Muscle of leg (tissue), 11 donors: Measurements from ENCODE around the gene SLC35F4. TPM values are rescaled to one million over a fixed set of nuclear protein-coding genes. Genes with fewer than 3 reads are reported as not detected.
A peak's percentile ranks its signal among the peaks of the same experiment; 100 is the strongest.

Experiments
- DNase-seq: peaks from one replicate; pipeline ENCODE4 v3.0.0; 2013
- H3K27ac ChIP-seq: one replicate; pipeline ENCODE4 v1.5.1; 2013; ENCODE audit warnings: mild to moderate bottlenecking, low read length, control low read depth
- H3K27me3 ChIP-seq: one replicate; pipeline ENCODE4 v1.6.1; 2013; ENCODE audit warnings: low read length; ENCODE audit not compliant: control insufficient read depth, insufficient read depth
- H3K36me3 ChIP-seq: one replicate; pipeline ENCODE4 v1.6.1; 2013; ENCODE audit warnings: low read length; ENCODE audit not compliant: control insufficient read depth, insufficient read depth
- H3K4me1 ChIP-seq: one replicate; pipeline ENCODE4 v1.6.1; 2013; ENCODE audit warnings: low read length; ENCODE audit not compliant: control insufficient read depth, insufficient read depth
- H3K4me3 ChIP-seq: one replicate; pipeline ENCODE4 v1.5.1; 2013; ENCODE audit warnings: low read length, control low read depth
- H3K9me3 ChIP-seq: replicated peaks from 2 replicates; pipeline ENCODE4 v1.6.1; 2013; ENCODE audit warnings: low read depth, low read length; ENCODE audit not compliant: control insufficient read depth
- WGBS: methylation state at CpG from one replicate; pipeline ENCODE4 v1.1.5; 2013; ENCODE audit warnings: missing lambda C conversion rate; ENCODE audit not compliant: insufficient coverage; 5-methylcytosine and 5-hydroxymethylcytosine counted together
- polyA plus RNA-seq, 8 donors: library from polyadenylated mRNA; unstranded; fragments of 120-200 nt; gene quantifications; one replicate each; pipeline versions ENCODE4 v1.2.1 to v1.2.3, GENCODE V29; 2013; ENCODE audit warnings: inconsistent platforms in 1 of 8, low replicate concordance in 1 of 8; ENCODE audit not compliant: insufficient read length in 8 of 8, insufficient read depth in 1 of 8
- total RNA-seq: library from RNA; stranded (reverse); fragments of 120-200 nt; gene quantifications from one replicate; pipeline ENCODE4 v1.2.4, GENCODE V29; 2013

SLC35F4 gene
- total and polyA plus RNA-seq, 9 donors = 0.09 to 0.58 (median 0.32) TPM

DNA sequence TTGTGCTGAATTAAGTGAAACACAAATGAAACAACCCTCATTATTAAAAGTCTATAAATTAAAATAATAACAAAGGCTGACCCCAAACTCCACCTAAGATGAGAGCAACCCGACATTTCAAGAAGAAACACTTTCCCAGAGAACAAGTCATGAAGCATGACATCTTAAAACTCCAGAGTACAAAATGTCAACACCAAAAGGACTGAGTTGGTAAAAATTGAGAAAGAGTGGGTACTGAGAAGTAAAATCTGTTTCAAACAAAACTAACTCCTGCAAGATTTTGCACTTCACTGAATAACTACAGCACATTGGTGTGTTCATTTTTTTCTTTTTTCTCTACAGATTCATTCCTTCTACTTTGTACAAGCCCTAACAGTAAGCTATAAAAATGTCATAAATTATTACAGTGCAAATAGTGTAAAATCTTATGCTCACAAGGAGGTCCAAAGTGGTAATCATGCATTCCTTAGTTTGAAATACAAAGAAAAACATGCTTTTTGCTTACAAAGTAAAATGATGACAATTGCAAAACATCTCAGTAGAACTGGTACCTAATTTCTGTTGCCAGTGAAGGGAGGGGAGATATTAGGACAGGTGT is 31.8 kb downstream of the SLC35F4 start:
- Histone ChIP-seq H3K9me3 (no peaks in the 10 kb centered on the region), H3K27ac (no peak overlapping the region), H3K4me1 (peaks cover 3% of the 10 kb centered on the region), H3K36me3 (no peaks in the 10 kb centered on the region), H3K4me3 (no peak overlapping the region), H3K27me3 (no peaks in the 10 kb centered on the region)
- WGBS = no CpG with 5 or more reads among the region's 1 CpG
- no peak for DNase-seq

DNA sequence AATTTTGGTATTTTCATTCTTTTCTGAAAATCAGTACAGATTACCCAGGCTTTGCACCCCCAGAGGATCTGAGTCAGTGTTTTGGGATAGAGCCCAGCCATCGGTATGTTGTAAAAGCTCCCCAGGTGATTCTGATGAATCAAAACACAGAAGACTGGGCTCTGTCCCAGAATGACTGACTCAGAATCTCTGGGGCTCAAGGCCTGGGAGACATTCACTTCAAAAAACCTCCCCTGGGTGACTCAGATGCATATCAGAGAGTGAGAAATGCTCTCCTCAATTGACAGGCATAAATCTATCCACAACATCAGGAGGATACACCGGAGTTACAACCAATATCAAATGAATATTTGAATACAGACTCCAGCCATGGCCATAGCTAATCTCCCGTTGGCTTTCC is 32.6 kb downstream of the SLC35F4 start:
- Histone ChIP-seq H3K36me3 (no peaks in the 10 kb centered on the region), H3K4me3 (no peak overlapping the region), H3K9me3 (no peaks in the 10 kb centered on the region), H3K4me1 (peaks cover 3% of the 10 kb centered on the region), H3K27me3 (no peaks in the 10 kb centered on the region), H3K27ac (no peak overlapping the region)
- peak; percentile 69 for DNase-seq
- WGBS = 20% methylated on average over 1 of the region's 3 CpGs

DNA sequence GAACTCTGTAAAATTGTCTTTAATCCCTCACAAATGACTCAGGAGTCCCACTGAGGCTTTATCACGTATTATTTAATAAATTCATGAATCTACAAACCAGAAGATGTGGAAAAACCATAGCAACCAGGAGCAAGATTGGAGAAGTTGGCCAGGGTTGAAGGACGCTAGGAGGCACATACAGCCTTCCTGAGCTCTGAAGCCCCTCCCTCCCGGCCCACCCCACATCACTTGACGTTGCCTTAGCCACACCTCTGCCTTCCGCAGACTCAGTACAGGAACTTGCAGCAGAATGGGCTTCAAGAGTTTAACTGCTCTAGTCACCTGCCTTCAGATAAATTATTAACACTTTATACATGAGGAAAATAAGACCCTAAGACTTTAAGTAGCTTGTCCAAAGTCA is 33.9 kb downstream of the SLC35F4 start:
- DNase-seq = peak; percentile 67

DNA sequence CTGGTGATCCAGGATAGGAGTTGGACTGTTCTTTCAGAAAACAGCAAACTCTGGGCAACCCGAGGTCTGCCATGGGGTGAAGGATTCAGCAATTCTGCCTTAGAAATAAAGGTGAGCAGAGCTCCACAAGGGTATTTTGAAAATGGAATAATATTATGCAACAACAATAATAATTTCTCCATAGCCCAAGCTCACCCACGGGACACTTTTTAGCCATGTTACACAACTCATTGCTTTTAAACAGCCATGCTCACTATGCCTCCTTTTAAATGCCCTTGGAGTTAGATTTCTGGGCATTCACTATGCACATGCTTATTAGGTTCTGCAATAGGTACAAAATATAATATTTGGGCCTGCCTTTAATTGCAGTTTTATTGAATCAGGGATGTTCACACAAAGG is 37.2 kb downstream of the SLC35F4 start:
- no CpG with 5 or more reads among the region's 2 CpGs for WGBS
- no peak overlapping the region for H3K4me3 ChIP-seq
- DNase-seq = no peak
- no peaks in the 10 kb centered on the region for H3K36me3 ChIP-seq
- H3K27ac ChIP-seq = no peak overlapping the region
- no peaks in the 10 kb centered on the region for H3K9me3 ChIP-seq
- no peaks in the 10 kb centered on the region for H3K27me3 ChIP-seq
- H3K4me1 ChIP-seq = peaks cover 3% of the 10 kb centered on the region

More for the DNA sequence above, 33.9 kb downstream of the SLC35F4 start:
- no peak overlapping the region for H3K4me3 ChIP-seq
- peaks cover 3% of the 10 kb centered on the region for H3K4me1 ChIP-seq
- no peak overlapping the region for H3K27ac ChIP-seq
- H3K36me3 ChIP-seq = no peaks in the 10 kb centered on the region
- WGBS = 7% methylated on average over 3 of the region's 5 CpGs
- no peaks in the 10 kb centered on the region for H3K27me3 ChIP-seq
- no peaks in the 10 kb centered on the region for H3K9me3 ChIP-seq

DNA sequence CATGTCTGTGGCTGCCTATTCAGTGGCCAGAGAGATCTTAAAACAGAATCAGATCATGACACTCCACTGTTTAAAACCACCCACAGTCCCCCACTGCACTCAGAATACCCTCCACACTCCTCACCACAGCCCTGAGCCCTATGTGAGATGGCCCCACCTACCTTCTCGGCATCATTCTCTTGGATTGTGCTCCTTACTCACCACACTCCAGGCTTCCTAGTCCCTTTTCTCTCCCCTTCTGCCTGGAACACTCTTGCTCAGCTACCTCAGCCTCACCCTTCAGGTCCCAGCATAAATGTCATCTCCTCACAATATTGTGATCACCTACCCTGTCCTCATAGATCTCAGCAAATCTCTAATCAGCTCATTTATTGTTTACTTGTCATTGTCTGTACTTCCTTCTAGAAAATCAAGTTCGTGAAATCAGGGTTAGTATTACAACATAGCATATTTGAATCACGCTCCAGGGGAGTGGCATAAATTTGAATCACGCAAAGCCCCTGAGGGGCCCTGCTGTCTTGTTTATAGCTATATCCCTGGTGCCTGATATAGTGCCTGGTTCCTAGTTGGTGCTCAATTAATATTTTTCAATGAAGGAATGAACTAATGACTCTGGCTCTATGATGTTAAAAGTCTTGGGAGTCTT is 42.8 kb downstream of the SLC35F4 start:
- no peak overlapping the region for H3K27ac ChIP-seq
- no peak for DNase-seq
- H3K36me3 ChIP-seq = no peaks in the 10 kb centered on the region
- no peaks in the 10 kb centered on the region for H3K27me3 ChIP-seq
- H3K4me1 ChIP-seq = no peaks in the 10 kb centered on the region
- 81% methylated on average over 1 of the region's 4 CpGs for WGBS
- H3K4me3 ChIP-seq = no peak overlapping the region
- no peaks in the 10 kb centered on the region for H3K9me3 ChIP-seq

DNA sequence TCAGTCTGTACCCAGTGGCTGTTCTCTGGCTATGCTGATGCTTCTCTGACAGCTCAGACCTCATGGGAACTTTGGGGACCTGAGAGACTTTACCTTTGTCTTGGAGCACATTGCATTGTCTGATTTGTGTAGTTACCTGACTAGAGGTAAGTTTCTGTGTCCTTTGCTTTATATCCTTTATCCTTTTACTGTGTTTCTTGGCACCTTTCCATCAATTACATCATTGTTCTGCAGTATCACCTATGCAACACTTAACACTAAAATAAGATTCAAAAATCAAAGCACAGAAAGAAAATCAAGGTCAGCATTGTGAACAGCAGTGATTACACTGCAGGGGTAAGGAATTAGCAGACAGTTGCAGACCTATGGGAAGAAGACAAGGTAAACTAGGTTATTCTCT is 43.8 kb downstream of the SLC35F4 start:
- Histone ChIP-seq H3K36me3 (no peaks in the 10 kb centered on the region), H3K4me1 (no peaks in the 10 kb centered on the region)

DNA sequence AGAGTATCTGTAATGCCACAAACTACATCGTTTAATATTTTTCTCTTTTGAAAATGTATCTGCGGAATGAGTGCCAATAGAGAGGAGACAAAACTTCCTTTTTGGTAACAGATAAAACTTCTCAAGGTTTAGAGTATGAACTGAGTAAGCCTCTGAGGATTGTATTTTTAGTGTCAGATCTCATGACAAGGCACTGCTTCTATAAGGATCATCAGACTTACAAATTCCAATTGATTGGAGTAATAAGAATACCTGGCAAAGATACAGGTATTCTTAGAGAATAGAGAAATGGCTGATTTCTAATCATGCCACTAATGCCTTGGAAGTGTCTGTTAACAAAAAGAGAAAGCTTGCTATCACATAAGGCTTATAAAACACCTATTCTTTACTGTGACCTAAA is 45.3 kb downstream of the SLC35F4 start:
- Histone ChIP-seq H3K4me1 (no peaks in the 10 kb centered on the region), H3K4me3 (no peak overlapping the region), H3K36me3 (no peaks in the 10 kb centered on the region), H3K27me3 (no peaks in the 10 kb centered on the region), H3K9me3 (no peaks in the 10 kb centered on the region), H3K27ac (no peak overlapping the region)
- no peak for DNase-seq
- WGBS = no CpG with 5 or more reads among the region's 2 CpGs

More for the DNA sequence above, 43.8 kb downstream of the SLC35F4 start:
- Histone ChIP-seq H3K9me3 (no peaks in the 10 kb centered on the region), H3K4me3 (no peak overlapping the region), H3K27ac (no peak overlapping the region), H3K27me3 (no peaks in the 10 kb centered on the region)
- no peak for DNase-seq

DNA sequence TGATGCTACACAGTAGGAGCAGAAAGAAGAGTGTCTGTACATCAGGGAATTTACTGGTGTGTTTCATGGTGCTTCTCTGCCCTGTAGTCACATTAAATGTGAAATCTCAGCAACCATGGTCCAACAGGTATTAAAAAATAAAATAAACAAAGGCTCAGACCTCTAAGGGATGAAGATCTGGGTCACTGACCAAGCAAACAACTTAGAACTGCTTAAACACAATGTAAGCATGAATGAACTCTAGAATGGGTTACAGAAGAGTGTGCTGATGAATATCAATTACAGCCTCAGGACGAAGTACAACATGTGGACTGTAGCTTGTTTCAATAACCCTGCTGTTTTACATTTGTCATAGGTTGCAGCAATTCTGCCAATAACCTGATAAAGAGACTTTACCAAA is 47.4 kb downstream of the SLC35F4 start:
- no peaks in the 10 kb centered on the region for H3K4me1 ChIP-seq
- H3K36me3 ChIP-seq = no peaks in the 10 kb centered on the region
- no peaks in the 10 kb centered on the region for H3K27me3 ChIP-seq
- no peak for DNase-seq
- no peak overlapping the region for H3K4me3 ChIP-seq
- H3K27ac ChIP-seq = no peak overlapping the region
- H3K9me3 ChIP-seq = no peaks in the 10 kb centered on the region
- no CpG with 5 or more reads among the region's 1 CpG for WGBS

DNA sequence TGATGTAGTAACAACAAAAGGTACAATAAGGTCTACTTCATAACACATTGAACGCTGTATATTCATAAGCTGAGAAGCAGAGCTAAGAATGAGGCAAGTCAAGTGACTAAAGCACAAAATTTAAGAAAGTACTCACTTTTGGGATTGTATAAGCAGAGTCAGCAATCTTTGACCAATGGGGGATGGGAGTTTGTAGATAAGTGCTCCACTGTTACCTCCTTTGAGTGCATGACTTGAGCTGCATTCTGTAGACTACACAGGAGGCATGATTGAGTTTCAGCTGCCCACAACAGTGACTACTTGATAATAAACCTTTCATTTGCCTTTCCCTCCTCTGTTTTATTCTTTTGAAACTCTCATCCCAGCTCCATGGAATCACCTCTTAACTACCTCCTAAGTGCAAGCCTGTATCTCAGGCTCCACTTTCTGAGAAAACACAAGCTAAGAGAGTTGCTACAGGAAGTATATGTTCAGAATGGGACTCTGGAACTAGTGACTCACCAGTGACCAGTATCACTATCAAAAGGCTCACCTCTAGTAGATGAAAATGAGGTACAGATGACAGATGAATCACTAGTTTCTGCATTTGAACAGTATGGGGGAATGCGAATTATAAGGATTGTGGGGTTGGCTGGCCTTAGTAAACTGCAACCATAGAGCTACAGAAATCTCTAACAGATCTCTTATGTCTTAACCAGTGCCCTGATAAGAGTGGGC is 49.2 kb downstream of the SLC35F4 start:
- DNase-seq = no peak
- no CpG with 5 or more reads among the region's 2 CpGs for WGBS

DNA sequence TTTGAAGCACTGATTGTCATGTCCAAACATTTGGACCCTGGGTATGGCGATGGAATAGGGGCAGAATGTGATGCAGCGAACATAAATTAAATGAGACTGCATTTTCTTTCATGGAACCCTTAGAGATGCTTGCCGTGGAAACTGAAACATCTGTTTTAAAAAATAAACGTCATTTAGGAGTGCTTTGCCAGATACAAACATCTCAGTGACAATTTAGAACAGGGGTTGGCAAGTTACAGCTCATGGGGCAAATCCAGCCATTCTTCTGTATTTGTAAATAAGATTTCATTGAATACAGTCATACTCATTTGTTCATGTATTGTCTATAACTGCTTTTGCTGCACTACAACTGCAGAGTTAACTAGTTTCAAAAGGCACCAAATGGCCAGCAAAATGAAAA is 51.2 kb downstream of the SLC35F4 start:
- Histone ChIP-seq H3K4me1 (no peaks in the 10 kb centered on the region), H3K27ac (no peak overlapping the region), H3K36me3 (no peaks in the 10 kb centered on the region), H3K4me3 (no peak overlapping the region), H3K27me3 (no peaks in the 10 kb centered on the region), H3K9me3 (no peaks in the 10 kb centered on the region)
- DNase-seq = no peak
- WGBS = 50% methylated on average over 1 of the region's 4 CpGs

More for the DNA sequence above, 49.2 kb downstream of the SLC35F4 start:
- H3K27me3 ChIP-seq = no peaks in the 10 kb centered on the region
- no peaks in the 10 kb centered on the region for H3K4me1 ChIP-seq
- H3K36me3 ChIP-seq = no peaks in the 10 kb centered on the region
- no peaks in the 10 kb centered on the region for H3K9me3 ChIP-seq
- no peak overlapping the region for H3K27ac ChIP-seq
- no peak overlapping the region for H3K4me3 ChIP-seq
